ENCODE results near the gene LYSMD4. TPM values are rescaled to one million over a fixed set of nuclear protein-coding genes. Genes with fewer than 3 reads are reported as not detected.

The LYSMD4 gene
- total RNA-seq, 1 donor from 2014 or later = 7.9 TPM

- TF ChIP-seq, protein P1, sequence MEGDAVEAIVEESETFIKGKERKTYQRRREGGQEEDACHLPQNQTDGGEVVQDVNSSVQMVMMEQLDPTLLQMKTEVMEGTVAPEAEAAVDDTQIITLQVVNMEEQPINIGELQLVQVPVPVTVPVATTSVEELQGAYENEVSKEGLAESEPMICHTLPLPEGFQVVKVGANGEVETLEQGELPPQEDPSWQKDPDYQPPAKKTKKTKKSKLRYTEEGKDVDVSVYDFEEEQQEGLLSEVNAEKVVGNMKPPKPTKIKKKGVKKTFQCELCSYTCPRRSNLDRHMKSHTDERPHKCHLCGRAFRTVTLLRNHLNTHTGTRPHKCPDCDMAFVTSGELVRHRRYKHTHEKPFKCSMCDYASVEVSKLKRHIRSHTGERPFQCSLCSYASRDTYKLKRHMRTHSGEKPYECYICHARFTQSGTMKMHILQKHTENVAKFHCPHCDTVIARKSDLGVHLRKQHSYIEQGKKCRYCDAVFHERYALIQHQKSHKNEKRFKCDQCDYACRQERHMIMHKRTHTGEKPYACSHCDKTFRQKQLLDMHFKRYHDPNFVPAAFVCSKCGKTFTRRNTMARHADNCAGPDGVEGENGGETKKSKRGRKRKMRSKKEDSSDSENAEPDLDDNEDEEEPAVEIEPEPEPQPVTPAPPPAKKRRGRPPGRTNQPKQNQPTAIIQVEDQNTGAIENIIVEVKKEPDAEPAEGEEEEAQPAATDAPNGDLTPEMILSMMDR (IDR thresholded peaks at IDR 0.05; ENCODE audit: insufficient read depth, low read length, poor library complexity, severe bottlenecking) = no peak
- no peak overlapping the region for H3K4me3 ChIP-seq (ENCODE audit: low read depth, low read length)
- H3K36me3 ChIP-seq (ENCODE audit: control insufficient read depth, insufficient read depth, low read length) = no peaks in the 10 kb centered on the region
- no peak for DNase-seq (ENCODE audit: low read depth)
- H3K27me3 ChIP-seq (ENCODE audit: control insufficient read depth, insufficient read depth, low read length) = no peaks in the 10 kb centered on the region
Observed at GRCh38 chr15:99745370-99746086, 12.3 kb upstream of the LYSMD4 start.

- TF ChIP-seq, protein P1 (IDR thresholded peaks at IDR 0.05; ENCODE audit: insufficient read depth, low read length, poor library complexity, severe bottlenecking) = no peak
- no peak for DNase-seq (ENCODE audit: low read depth)
- Histone ChIP-seq H3K4me3 (ENCODE audit: low read depth, low read length) (no peak overlapping the region), H3K36me3 (ENCODE audit: control insufficient read depth, insufficient read depth, low read length) (no peaks in the 10 kb centered on the region), H3K27me3 (ENCODE audit: control insufficient read depth, insufficient read depth, low read length) (no peaks in the 10 kb centered on the region)
Observed at GRCh38 chr15:99744142-99744541, 10.9 kb upstream of the LYSMD4 start.

DNA sequence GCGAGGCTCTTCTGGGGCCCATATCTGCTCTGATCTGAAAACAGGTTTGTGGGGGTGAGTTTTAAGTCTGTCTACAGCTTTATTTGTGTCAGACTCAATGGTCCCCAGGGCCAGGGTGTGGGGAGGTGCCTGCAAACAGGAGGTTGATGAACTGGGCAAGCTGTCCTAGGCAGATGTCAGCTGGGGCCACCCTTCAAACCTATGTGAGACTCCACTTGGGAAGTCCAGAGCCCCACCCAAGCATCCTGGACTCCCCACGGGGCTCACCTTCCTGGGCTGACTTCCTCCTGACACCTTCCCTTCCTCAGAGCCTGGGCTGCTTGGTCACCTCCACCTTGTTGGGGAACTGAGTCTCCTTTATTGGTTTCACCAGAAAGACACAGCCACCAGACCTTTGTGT lies 8.6 kb upstream of the LYSMD4 start:
- no peak for DNase-seq (ENCODE audit: low read depth)
- H3K27me3 ChIP-seq (ENCODE audit: control insufficient read depth, insufficient read depth, low read length) = no peaks in the 10 kb centered on the region
- TF ChIP-seq, protein P1 (IDR thresholded peaks at IDR 0.05; ENCODE audit: insufficient read depth, low read length, poor library complexity, severe bottlenecking) = no peak
- no peak overlapping the region for H3K4me3 ChIP-seq (ENCODE audit: low read depth, low read length)
- no peaks in the 10 kb centered on the region for H3K36me3 ChIP-seq (ENCODE audit: control insufficient read depth, insufficient read depth, low read length)

DNA sequence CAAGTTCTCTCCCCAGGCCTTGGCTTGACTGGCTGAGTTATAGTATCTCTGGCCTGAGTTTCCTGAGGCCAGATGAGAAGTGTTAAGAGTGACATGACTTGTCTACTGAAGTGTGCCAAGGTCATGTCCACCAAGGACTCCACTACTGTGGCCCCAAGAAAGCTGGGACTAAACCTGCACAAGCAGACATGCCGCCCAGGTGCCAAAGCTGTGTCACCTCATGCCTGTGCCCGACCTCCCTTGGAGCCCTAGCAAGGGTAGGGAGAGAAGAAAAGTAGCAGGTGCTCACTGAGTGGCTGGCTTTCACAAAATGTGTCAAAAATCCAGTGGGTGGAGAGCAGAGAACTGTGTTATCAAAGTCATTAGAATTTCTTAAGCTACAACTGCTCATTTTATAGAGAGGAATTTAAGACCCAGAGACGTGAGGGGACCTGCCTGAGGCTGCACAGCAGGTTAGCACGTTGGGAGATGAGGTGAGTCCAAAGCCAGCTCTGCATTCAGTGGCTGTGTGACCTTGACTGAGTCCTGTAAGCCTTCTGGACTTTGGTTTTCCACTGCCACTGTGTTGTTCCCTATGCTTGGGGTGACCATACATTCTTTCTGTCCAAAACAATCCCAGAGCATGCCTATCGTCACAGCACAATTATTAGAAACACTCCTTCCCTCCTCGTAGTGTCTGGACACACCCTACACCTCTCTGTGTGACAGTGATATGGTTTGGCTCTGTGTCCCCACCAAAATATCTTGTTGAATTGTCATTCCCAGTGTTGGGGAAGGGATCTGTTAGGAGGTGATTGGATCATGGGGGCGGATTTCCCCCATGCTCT lies 5.0 kb upstream of the LYSMD4 start:
- Histone ChIP-seq H3K4me3 (ENCODE audit: low read depth, low read length) (no peak overlapping the region), H3K36me3 (ENCODE audit: control insufficient read depth, insufficient read depth, low read length) (no peaks in the 10 kb centered on the region), H3K27me3 (ENCODE audit: control insufficient read depth, insufficient read depth, low read length) (no peaks in the 10 kb centered on the region)
- TF ChIP-seq, protein P1 (IDR thresholded peaks at IDR 0.05; ENCODE audit: insufficient read depth, low read length, poor library complexity, severe bottlenecking) = no peak
- DNase-seq (ENCODE audit: low read depth) = no peak

- no peak for DNase-seq (ENCODE audit: low read depth)
- TF ChIP-seq, protein P1 (IDR thresholded peaks at IDR 0.05; ENCODE audit: insufficient read depth, low read length, poor library complexity, severe bottlenecking) = no peak
- Histone ChIP-seq H3K27me3 (ENCODE audit: control insufficient read depth, insufficient read depth, low read length) (no peaks in the 10 kb centered on the region), H3K4me3 (ENCODE audit: low read depth, low read length) (no peak overlapping the region), H3K36me3 (ENCODE audit: control insufficient read depth, insufficient read depth, low read length) (no peaks in the 10 kb centered on the region)
Observed at GRCh38 chr15:99736702-99737101, 3.5 kb upstream of the LYSMD4 start.

Measured in kidney epithelial cell (primary cell).